ENCODE results near the gene PES1. TPM values are rescaled to one million over a fixed set of nuclear protein-coding genes. Genes with fewer than 3 reads are reported as not detected.
A peak's percentile ranks its signal among the peaks of the same experiment; 100 is the strongest.

Gene PES1
- total RNA-seq, 2 experiments from 2014 or later: 28.4 to 30.5 TPM

DNA sequence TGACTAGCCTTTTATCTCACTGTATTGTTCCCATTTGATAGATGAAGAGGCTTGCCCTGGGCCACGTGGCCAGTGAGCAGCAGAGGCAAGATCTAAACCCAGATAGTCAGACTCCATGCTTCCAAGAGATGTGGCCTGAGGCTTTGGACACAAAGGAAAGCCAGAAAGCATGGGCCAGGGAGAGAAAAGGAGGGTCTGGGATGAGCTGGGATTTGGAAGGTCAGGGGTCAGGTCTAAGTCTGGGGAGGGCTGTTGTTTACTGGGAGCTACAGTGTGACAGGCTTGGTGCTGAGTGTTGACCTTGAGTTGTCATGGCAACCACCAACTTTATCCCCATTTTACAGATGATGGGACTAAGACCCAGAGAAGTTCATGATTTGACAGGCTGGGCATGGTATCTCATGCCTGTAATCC is 46.0 kb upstream of the PES1 start:
- Mint-ChIP-seq H3K27me3 (no peaks in the 10 kb centered on the region), H3K36me3 (ENCODE audit: low read depth) (no peaks in the 10 kb centered on the region), H3K9me3 (no peaks in the 10 kb centered on the region), H3K27ac (no peak overlapping the region), H3K4me1 (ENCODE audit: low read depth) (peaks cover 28% of the 10 kb centered on the region), H3K4me3 (peak overlapping the region; percentile 69)
- TF ChIP-seq CTCF (IDR thresholded peaks at IDR 0.05): no peak
- ATAC-seq (ENCODE audit: poor library complexity) (no peak), DNase-seq (no peak)
- H3K9me3 ChIP-seq (ENCODE audit: control insufficient read depth in 1 of 2, insufficient read depth in 1 of 2, low read length in 2 of 2): peaks cover 0 to 3% of the 10 kb centered on the region in 2 experiments
- no peak overlapping the region for H3K27ac ChIP-seq (ENCODE audit: low read depth in 1 of 2, low read length in 2 of 2)
- H3K27me3 ChIP-seq (ENCODE audit: control insufficient read depth in 1 of 2, insufficient read depth in 2 of 2, low read length in 2 of 2): no peaks in the 10 kb centered on the region
- peaks cover 36% of the 10 kb centered on the region for H3K4me1 ChIP-seq (ENCODE audit: insufficient read depth, low read length)
- no peak overlapping the region for H3K4me3 ChIP-seq (ENCODE audit: low read length)
- ChIA-PET CTCF (no interaction called here), POLR2A (no interaction called here)
- intact Hi-C loops (cut with DNase I, micrococcal nuclease): loop anchor here in 1 of 2 experiments (5.0 to 10.0 kb wide), 2 partner anchors 57 to 330 kb away; partner anchors contain the start of genes MORC2, OSBP2 and TUG1
- no peaks in the 10 kb centered on the region for H3K36me3 ChIP-seq (ENCODE audit: insufficient read depth, low read length)

GRCh38 chr22:30636226-30637077 is 44.7 kb upstream of the PES1 start:
- no peaks in the 10 kb centered on the region for H3K9me3 Mint-ChIP-seq
- DNase-seq: peak in 9 of 14 experiments; percentile 1 to 55 (median 18)
- peaks cover 0 to 3% of the 10 kb centered on the region in 2 experiments for H3K9me3 ChIP-seq (ENCODE audit: control insufficient read depth in 1 of 2, insufficient read depth in 1 of 2, low read length in 2 of 2)
- ATAC-seq (ENCODE audit: poor library complexity): no peak
- peaks cover 36% of the 10 kb centered on the region for H3K4me1 ChIP-seq (ENCODE audit: insufficient read depth, low read length)
- peak overlapping the region in 1 of 2 donors; percentile 46 for H3K27ac ChIP-seq (ENCODE audit: low read depth in 1 of 2, low read length in 2 of 2)
- H3K4me3 ChIP-seq (ENCODE audit: low read length): peak overlapping the region; percentile 68
- H3K4me1 Mint-ChIP-seq (ENCODE audit: low read depth): peaks cover 28% of the 10 kb centered on the region
- ChIA-PET CTCF (interaction anchor here (2.0 kb wide), 1 partner anchor 31 kb away, joined by 13 read pairs; the partner anchor contains the start of gene DUSP18), POLR2A (interaction anchor here (0.7 to 2.5 kb wide), 10 partner anchors 30 to 710 kb away, joined by 3 to 14 read pairs (median 6); partner anchors contain the start of genes DUSP18, LIMK2, MORC2 and PATZ1)
- TF ChIP-seq CTCF (IDR thresholded peaks at IDR 0.05): no peak
- no peaks in the 10 kb centered on the region for H3K27me3 Mint-ChIP-seq
- H3K27me3 ChIP-seq (ENCODE audit: control insufficient read depth in 1 of 2, insufficient read depth in 2 of 2, low read length in 2 of 2): no peaks in the 10 kb centered on the region
- H3K36me3 Mint-ChIP-seq (ENCODE audit: low read depth): no peaks in the 10 kb centered on the region
- peak overlapping the region; percentile 88 for H3K4me3 Mint-ChIP-seq
- intact Hi-C loops (cut with DNase I, micrococcal nuclease): loop anchor here in 1 of 2 experiments (5.0 to 10.0 kb wide), 2 partner anchors 58 to 331 kb away; partner anchors contain the start of genes MORC2, OSBP2 and TUG1
- H3K36me3 ChIP-seq (ENCODE audit: insufficient read depth, low read length): no peaks in the 10 kb centered on the region
- H3K27ac Mint-ChIP-seq: peak overlapping the region; percentile 94

- Mint-ChIP-seq H3K36me3 (ENCODE audit: low read depth) (no peaks in the 10 kb centered on the region), H3K27me3 (no peaks in the 10 kb centered on the region), H3K4me3 (peak within 1 kb of the TSS; percentile 89), H3K4me1 (ENCODE audit: low read depth) (peaks cover 28% of the 10 kb centered on the region), H3K27ac (peak within 1 kb of the TSS; percentile 94), H3K9me3 (no peaks in the 10 kb centered on the region)
- POLR2A ChIA-PET: interaction anchor here (0.6 to 2.5 kb wide), 19 partner anchors 10 to 711 kb away, joined by 3 to 14 read pairs (median 4); partner anchors contain the start of genes DUSP18, LIMK2, MORC2 and PATZ1
- no peak for TF ChIP-seq CTCF (IDR thresholded peaks at IDR 0.05)
- intact Hi-C loops (cut with DNase I, micrococcal nuclease): loop anchor here (1.0 to 10.0 kb wide), 6 partner anchors 32 to 451 kb away; partner anchors contain the start of genes DUSP18 (in 1 of the 2), MORC2 (in 1 of the 2), OSBP2 (in 1 of the 2) and TUG1 (in 1 of the 2)
- no peaks in the 10 kb centered on the region for H3K36me3 ChIP-seq (ENCODE audit: insufficient read depth, low read length)
- H3K27ac ChIP-seq (ENCODE audit: low read depth in 1 of 2, low read length in 2 of 2): peak within 1 kb of the TSS; percentile 73 to 76
- peak; percentile 90 to 98 (median 94) for DNase-seq
- H3K9me3 ChIP-seq (ENCODE audit: control insufficient read depth in 1 of 2, insufficient read depth in 1 of 2, low read length in 2 of 2): peaks cover 0 to 3% of the 10 kb centered on the region in 2 experiments
- CTCF ChIA-PET: interaction anchor here (0.7 to 2.0 kb wide), 10 partner anchors 14 to 472 kb away, joined by 3 to 13 read pairs (median 8); partner anchors contain the start of genes DUSP18 and SELENOM
- H3K27me3 ChIP-seq (ENCODE audit: control insufficient read depth in 1 of 2, insufficient read depth in 2 of 2, low read length in 2 of 2): no peaks in the 10 kb centered on the region
- peak; percentile 87 for ATAC-seq (ENCODE audit: poor library complexity)
- peaks cover 36% of the 10 kb centered on the region for H3K4me1 ChIP-seq (ENCODE audit: insufficient read depth, low read length)
- peak within 1 kb of the TSS; percentile 68 for H3K4me3 ChIP-seq (ENCODE audit: low read length)
Observed at GRCh38 chr22:30635273-30636225, 43.8 kb upstream of the PES1 start, which contains the start of gene SLC35E4. TSS of gene SLC35E4 (plus strand) at chr22:30635781. CDS start at chr22:30636451, 670 bp downstream.
